ENCODE data around the gene ETNK2.

DNA sequence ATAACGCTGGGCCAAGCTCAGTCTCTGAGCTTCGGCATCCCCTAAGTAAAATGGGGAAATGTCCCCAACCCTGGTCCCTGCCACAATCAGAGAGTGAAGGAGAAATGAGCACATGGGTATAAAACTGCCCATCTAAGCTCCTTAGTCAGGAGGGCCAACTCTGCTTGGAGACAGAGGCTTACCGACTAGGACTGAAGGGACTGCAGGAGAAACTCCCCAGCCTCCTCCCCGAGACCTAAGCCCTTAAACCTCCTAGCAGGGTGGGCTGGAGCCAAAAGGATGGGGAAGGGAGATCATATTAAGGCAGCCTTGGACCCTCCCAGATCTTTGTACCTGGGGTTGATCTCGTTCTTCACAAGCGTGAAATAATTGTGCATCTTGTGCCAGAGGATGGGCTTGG, 5.5 kb downstream of the ETNK2 start:
- TF ChIP-seq, protein P1, sequence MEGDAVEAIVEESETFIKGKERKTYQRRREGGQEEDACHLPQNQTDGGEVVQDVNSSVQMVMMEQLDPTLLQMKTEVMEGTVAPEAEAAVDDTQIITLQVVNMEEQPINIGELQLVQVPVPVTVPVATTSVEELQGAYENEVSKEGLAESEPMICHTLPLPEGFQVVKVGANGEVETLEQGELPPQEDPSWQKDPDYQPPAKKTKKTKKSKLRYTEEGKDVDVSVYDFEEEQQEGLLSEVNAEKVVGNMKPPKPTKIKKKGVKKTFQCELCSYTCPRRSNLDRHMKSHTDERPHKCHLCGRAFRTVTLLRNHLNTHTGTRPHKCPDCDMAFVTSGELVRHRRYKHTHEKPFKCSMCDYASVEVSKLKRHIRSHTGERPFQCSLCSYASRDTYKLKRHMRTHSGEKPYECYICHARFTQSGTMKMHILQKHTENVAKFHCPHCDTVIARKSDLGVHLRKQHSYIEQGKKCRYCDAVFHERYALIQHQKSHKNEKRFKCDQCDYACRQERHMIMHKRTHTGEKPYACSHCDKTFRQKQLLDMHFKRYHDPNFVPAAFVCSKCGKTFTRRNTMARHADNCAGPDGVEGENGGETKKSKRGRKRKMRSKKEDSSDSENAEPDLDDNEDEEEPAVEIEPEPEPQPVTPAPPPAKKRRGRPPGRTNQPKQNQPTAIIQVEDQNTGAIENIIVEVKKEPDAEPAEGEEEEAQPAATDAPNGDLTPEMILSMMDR (IDR thresholded peaks at IDR 0.05) = no peak
- no peak for TF ChIP-seq POLR2A (IDR thresholded peaks at IDR 0.05)

Measured in uterus (tissue), 2 donors.